MM.1S (cell line): ENCODE data around the gene WDR45.

Experiments
- DNase-seq: peaks from one replicate; pipeline ENCODE4 v3.0.0-alpha.2; 2015
- H2AFZ ChIP-seq: fragments of 300-600 bp; sonication (generic); 2 replicates; pipeline ENCODE4 v1.6.0; 2016; ENCODE audit warnings: antibody characterized with exemption, low read length
- H3F3A ChIP-seq: fragments of 300-600 bp; sonication (generic); 2 replicates; pipeline ENCODE4 v1.6.1; 2016; ENCODE audit warnings: mild to moderate bottlenecking, antibody characterized with exemption, low read length, moderate library complexity, mixed read lengths; ENCODE audit not compliant: insufficient read depth
- H3K27ac ChIP-seq: fragments of 300-600 bp; sonication (generic); 2 replicates; pipeline ENCODE4 v1.5.1; 2016; ENCODE audit warnings: mild to moderate bottlenecking, low read length
- H3K27me3 ChIP-seq: fragments of 300-600 bp; sonication (generic); replicated peaks from 2 replicates; pipeline ENCODE4 v1.6.0; 2016; ENCODE audit warnings: low read length; ENCODE audit not compliant: insufficient read depth
- H3K36me3 ChIP-seq: fragments of 300-600 bp; sonication (generic); replicated peaks from 2 replicates; pipeline ENCODE4 v1.6.1; 2016; ENCODE audit warnings: mild to moderate bottlenecking, low read length, mixed read lengths; ENCODE audit not compliant: insufficient read depth
- H3K4me1 ChIP-seq: fragments of 300-600 bp; sonication (generic); 2 replicates; pipeline ENCODE4 v1.6.1; 2016; ENCODE audit warnings: low read length, mixed read lengths
- H3K4me2 ChIP-seq: fragments of 300-600 bp; sonication (generic); 2 replicates; pipeline ENCODE4 v1.6.0; 2016; ENCODE audit warnings: low read depth, low read length
- H3K4me3 ChIP-seq: fragments of 300-600 bp; sonication (generic); 2 replicates; pipeline ENCODE4 v1.5.1; 2016; ENCODE audit warnings: low read length, mixed read lengths
- H3K79me2 ChIP-seq: fragments of 300-600 bp; sonication (generic); 2 replicates; pipeline ENCODE4 v1.6.1; 2016; ENCODE audit warnings: mixed run types, low read length, mixed read lengths
- H3K9ac ChIP-seq: fragments of 300-600 bp; sonication (generic); 2 replicates; pipeline ENCODE4 v1.6.1; 2016; ENCODE audit warnings: low read length, mixed read lengths
- H3K9me2 ChIP-seq: fragments of 300-600 bp; sonication (generic); replicated peaks from 2 replicates; pipeline ENCODE4 v1.6.1; 2016; ENCODE audit warnings: mild to moderate bottlenecking, low read length, mixed read lengths; ENCODE audit not compliant: insufficient read depth
- H3K9me3 ChIP-seq: fragments of 300-600 bp; sonication (generic); replicated peaks from 2 replicates; pipeline ENCODE4 v1.6.1; 2016; ENCODE audit warnings: mild to moderate bottlenecking, low read length, mixed read lengths; ENCODE audit not compliant: insufficient read depth
- H4K20me1 ChIP-seq: fragments of 300-600 bp; sonication (generic); 2 replicates; pipeline ENCODE4 v1.6.1; 2016; ENCODE audit warnings: mild to moderate bottlenecking, low read length, moderate library complexity, mixed read lengths; ENCODE audit not compliant: insufficient read depth
- EZH2 ChIP-seq: fragments of 300-600 bp; sonication (generic); optimal IDR thresholded peaks from 2 replicates; pipeline ENCODE3; 2017; ENCODE audit warnings: low read depth, mild to moderate bottlenecking, antibody characterized with exemption, low read length, mixed read lengths
- EZH2phosphoT487 ChIP-seq: fragments of 300-600 bp; sonication (generic); IDR thresholded peaks from 2 replicates; pipeline ENCODE4 v1.6.1; 2018; ENCODE audit warnings: antibody characterized with exemption, low read length
- TF ChIP-seq, protein P1 (sequence below): fragments of 300-600 bp; sonication (generic); IDR thresholded peaks from 2 replicates; pipeline ENCODE4 v1.5.1; 2016; ENCODE audit warnings: antibody characterized with exemption, low read length, mixed read lengths

Gene WDR45

DNA sequence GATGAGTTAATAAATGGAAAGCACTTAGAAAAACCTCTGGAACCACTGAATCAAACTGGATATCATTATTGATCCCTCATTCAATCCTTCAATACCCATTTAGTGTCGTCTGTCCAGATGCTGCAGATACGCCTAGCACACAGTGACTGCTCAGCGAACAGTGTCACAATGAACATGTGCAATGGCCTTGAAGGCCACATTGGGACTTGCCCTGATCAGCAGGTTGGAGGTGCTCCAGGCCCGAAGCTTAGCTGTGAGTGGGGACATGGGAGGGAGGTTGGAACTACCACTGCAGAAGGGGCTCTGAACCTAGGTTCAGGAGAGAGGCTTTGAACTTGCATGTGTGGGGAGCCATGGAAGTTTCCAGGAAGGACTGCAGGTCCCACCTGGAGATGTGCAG, 26.6 kb upstream of the WDR45 start:
- no peaks in the 10 kb centered on the region for H3K9me2 ChIP-seq
- H3K4me2 ChIP-seq = no peak overlapping the region
- no peaks in the 10 kb centered on the region for H3K36me3 ChIP-seq
- no peak overlapping the region for H3K9ac ChIP-seq
- no peaks in the 10 kb centered on the region for H3F3A ChIP-seq
- no peak overlapping the region for H3K4me3 ChIP-seq
- H3K27ac ChIP-seq = no peak overlapping the region
- H4K20me1 ChIP-seq = no peaks in the 10 kb centered on the region
- H3K27me3 ChIP-seq = no peaks in the 10 kb centered on the region
- no peaks in the 10 kb centered on the region for H3K9me3 ChIP-seq
- H3K4me1 ChIP-seq = no peaks in the 10 kb centered on the region
- H2AFZ ChIP-seq = no peak overlapping the region
- no peaks in the 10 kb centered on the region for H3K79me2 ChIP-seq
- DNase-seq = no peak
- TF ChIP-seq EZH2 (no peak), EZH2phosphoT487 (no peak)
- TF ChIP-seq, protein P1, sequence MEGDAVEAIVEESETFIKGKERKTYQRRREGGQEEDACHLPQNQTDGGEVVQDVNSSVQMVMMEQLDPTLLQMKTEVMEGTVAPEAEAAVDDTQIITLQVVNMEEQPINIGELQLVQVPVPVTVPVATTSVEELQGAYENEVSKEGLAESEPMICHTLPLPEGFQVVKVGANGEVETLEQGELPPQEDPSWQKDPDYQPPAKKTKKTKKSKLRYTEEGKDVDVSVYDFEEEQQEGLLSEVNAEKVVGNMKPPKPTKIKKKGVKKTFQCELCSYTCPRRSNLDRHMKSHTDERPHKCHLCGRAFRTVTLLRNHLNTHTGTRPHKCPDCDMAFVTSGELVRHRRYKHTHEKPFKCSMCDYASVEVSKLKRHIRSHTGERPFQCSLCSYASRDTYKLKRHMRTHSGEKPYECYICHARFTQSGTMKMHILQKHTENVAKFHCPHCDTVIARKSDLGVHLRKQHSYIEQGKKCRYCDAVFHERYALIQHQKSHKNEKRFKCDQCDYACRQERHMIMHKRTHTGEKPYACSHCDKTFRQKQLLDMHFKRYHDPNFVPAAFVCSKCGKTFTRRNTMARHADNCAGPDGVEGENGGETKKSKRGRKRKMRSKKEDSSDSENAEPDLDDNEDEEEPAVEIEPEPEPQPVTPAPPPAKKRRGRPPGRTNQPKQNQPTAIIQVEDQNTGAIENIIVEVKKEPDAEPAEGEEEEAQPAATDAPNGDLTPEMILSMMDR = no peak

DNA sequence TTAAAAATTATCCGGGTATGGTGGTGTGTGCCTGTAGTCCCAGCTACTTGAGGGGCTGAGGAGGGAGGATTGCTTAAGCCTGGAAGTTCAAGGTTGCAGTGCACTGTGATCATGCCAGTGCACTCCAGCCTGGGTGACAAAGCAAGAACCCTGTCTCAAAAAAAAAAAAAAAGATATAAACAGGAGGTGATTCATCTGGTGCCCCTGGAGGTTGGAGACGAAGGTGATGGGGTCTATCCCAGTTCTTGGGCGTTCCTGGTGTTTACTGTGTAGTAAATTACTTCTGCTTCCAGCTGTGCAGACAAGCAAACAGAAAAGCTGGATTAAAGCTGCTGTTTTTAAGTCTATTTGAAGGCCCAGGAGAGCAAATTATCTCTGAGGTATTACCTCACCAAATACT, 23.9 kb upstream of the WDR45 start:
- Histone ChIP-seq H3F3A (peaks cover 4% of the 10 kb centered on the region), H2AFZ (no peak overlapping the region), H3K9ac (no peak overlapping the region), H4K20me1 (no peaks in the 10 kb centered on the region), H3K36me3 (no peaks in the 10 kb centered on the region), H3K79me2 (no peaks in the 10 kb centered on the region), H3K9me2 (no peaks in the 10 kb centered on the region), H3K9me3 (no peaks in the 10 kb centered on the region), H3K4me3 (no peak overlapping the region), H3K27ac (no peak overlapping the region), H3K27me3 (no peaks in the 10 kb centered on the region), H3K4me2 (no peak overlapping the region), H3K4me1 (no peaks in the 10 kb centered on the region)
- TF ChIP-seq EZH2phosphoT487 (no peak), EZH2 (no peak)
- TF ChIP-seq, protein P1 = no peak
- no peak for DNase-seq

DNA sequence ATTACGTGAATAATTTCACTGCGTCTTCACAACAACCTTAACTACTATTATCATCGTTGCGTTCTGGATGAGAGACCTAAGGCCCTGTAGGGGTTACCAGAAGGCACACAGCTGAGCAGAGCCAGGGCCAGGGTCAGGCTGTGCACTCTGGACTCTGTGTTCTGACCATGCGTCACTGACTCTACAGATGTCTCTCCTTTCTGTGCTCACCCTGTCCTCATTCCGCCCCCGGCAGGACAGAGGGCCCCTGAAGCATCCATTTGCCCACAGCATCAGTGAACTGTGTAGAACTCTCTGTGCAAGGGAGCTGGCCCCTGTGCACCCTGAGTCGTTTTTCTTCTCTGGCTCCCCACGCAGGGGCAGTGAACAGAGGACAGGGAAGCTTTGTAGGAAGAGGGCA, 22.5 kb upstream of the WDR45 start:
- no peak overlapping the region for H2AFZ ChIP-seq
- TF ChIP-seq, protein P1 = no peak
- TF ChIP-seq EZH2phosphoT487 (no peak), EZH2 (no peak)
- no peak overlapping the region for H3K9ac ChIP-seq
- H3K36me3 ChIP-seq = no peaks in the 10 kb centered on the region
- DNase-seq = no peak
- no peaks in the 10 kb centered on the region for H3K79me2 ChIP-seq
- no peaks in the 10 kb centered on the region for H3K27me3 ChIP-seq
- H3K27ac ChIP-seq = no peak overlapping the region
- peaks cover 4% of the 10 kb centered on the region for H3F3A ChIP-seq
- H3K4me1 ChIP-seq = no peaks in the 10 kb centered on the region
- H3K4me2 ChIP-seq = no peak overlapping the region
- H3K9me2 ChIP-seq = no peaks in the 10 kb centered on the region
- no peaks in the 10 kb centered on the region for H4K20me1 ChIP-seq
- H3K9me3 ChIP-seq = no peaks in the 10 kb centered on the region
- H3K4me3 ChIP-seq = no peak overlapping the region
